Measurements from ENCODE around the gene KSR1.

DNA sequence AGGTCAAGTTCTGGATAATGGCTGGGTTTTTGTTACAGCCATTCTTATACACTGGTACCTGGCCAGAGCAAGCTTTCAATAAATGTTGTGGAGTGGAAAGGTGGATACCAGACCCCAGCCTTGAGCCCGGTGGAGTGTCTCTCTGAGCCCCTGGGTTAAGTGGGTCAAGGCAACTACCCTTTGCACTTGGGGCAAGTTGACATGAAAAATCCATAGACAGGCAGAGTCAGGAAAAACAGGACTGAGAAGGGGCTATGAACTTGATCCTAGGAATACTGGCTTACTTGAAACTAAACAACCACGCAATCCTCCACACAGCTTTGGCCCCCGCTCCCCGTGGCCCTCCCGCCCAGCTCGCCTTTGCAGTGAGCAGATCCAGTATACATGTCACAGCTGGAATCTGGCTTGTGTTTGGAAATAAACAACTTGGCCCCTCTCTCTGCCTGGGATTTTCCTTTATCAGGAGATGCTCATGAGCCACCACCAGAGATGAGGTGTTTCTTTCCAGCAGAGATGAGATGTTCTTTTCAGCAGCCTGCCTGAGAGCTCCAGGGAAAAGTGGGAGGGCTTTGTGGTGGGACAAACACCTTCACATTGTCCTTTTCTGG, 65.9 kb downstream of the KSR1 start:
- TF ChIP-seq YY1 (IDR thresholded peaks at IDR 0.05; ENCODE audit: low read depth), result no peak
- TF ChIP-seq, protein P1, sequence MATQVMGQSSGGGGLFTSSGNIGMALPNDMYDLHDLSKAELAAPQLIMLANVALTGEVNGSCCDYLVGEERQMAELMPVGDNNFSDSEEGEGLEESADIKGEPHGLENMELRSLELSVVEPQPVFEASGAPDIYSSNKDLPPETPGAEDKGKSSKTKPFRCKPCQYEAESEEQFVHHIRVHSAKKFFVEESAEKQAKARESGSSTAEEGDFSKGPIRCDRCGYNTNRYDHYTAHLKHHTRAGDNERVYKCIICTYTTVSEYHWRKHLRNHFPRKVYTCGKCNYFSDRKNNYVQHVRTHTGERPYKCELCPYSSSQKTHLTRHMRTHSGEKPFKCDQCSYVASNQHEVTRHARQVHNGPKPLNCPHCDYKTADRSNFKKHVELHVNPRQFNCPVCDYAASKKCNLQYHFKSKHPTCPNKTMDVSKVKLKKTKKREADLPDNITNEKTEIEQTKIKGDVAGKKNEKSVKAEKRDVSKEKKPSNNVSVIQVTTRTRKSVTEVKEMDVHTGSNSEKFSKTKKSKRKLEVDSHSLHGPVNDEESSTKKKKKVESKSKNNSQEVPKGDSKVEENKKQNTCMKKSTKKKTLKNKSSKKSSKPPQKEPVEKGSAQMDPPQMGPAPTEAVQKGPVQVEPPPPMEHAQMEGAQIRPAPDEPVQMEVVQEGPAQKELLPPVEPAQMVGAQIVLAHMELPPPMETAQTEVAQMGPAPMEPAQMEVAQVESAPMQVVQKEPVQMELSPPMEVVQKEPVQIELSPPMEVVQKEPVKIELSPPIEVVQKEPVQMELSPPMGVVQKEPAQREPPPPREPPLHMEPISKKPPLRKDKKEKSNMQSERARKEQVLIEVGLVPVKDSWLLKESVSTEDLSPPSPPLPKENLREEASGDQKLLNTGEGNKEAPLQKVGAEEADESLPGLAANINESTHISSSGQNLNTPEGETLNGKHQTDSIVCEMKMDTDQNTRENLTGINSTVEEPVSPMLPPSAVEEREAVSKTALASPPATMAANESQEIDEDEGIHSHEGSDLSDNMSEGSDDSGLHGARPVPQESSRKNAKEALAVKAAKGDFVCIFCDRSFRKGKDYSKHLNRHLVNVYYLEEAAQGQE (IDR thresholded peaks at IDR 0.05; ENCODE audit: low read depth), result no peak
- no peak for TF ChIP-seq EGR1 (IDR thresholded peaks at IDR 0.05)
- no peak for TF ChIP-seq EP300 (IDR thresholded peaks at IDR 0.05; ENCODE audit: borderline replicate concordance)
- TF ChIP-seq, protein P2, sequence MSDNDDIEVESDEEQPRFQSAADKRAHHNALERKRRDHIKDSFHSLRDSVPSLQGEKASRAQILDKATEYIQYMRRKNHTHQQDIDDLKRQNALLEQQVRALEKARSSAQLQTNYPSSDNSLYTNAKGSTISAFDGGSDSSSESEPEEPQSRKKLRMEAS (IDR thresholded peaks at IDR 0.05), result no peak
- TF ChIP-seq NFIC (IDR thresholded peaks at IDR 0.05), result no peak
- no peak for TF ChIP-seq CREB1 (IDR thresholded peaks at IDR 0.05; ENCODE audit: low read depth)
